ENCODE results near the gene TEKT2.

GRCh38 chr1:36134031-36134430 lies 50.1 kb downstream of the TEKT2 start:
- TF ChIP-seq POLR2A (IDR thresholded peaks at IDR 0.05) (no peak), CTCF (IDR thresholded peaks at IDR 0.05) (no peak)
